Renal cortex interstitium (tissue), 11 donors: ENCODE results near the gene FBLIM1. TPM values are rescaled to one million over a fixed set of nuclear protein-coding genes. Genes with fewer than 3 reads are reported as not detected.

Experiments
- DNase-seq, 11 donors: peaks; one replicate each; pipeline ENCODE4 v3.0.0-alpha.2; 2013; ENCODE audit warnings: low read depth in 9 of 11, low spot score in 4 of 11; ENCODE audit errors: extremely low read depth in 1 of 11
- polyA plus RNA-seq, 3 donors: library from polyadenylated mRNA; unstranded; fragments of 120-200 nt; gene quantifications; one replicate each; pipeline ENCODE4 v1.2.1, GENCODE V29; 2013; ENCODE audit not compliant: insufficient read length in 3 of 3

FBLIM1 gene
- polyA plus RNA-seq, 3 donors: 43.8 to 60.8 (median 56.9) TPM

DNA sequence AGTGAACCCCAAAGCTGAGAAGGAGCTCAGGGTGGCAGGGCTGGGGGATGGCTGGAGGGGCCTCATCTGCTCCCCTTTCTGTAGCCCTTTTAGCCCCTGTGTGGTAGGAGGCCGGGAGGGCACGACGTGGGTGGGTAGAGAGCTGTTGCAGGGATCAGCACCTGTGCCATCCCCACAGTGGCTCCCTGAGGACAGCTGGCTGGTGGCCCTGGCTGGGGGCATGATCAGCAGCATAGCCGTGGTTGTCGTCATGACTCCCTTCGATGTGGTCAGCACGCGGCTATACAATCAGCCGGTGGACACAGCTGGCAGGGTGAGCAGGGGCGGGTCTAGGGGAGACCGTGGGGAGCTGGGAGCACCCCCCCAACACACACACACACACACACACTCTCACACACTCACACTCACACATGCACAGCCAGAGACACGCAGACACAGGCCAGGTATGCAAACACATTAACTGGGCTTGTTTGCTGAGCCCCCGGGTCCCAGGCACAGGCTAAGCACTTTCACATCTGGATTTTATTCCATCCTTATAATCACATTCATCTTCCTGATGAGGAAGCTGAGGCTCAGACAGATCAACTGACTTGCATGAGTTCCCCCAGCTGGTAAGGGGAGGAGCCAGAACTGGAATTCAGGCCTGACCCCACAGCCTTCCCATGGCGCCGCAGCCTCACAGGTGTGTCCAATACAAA lies 20.0 kb upstream of the FBLIM1 start:
- DNase-seq: no peak

DNA sequence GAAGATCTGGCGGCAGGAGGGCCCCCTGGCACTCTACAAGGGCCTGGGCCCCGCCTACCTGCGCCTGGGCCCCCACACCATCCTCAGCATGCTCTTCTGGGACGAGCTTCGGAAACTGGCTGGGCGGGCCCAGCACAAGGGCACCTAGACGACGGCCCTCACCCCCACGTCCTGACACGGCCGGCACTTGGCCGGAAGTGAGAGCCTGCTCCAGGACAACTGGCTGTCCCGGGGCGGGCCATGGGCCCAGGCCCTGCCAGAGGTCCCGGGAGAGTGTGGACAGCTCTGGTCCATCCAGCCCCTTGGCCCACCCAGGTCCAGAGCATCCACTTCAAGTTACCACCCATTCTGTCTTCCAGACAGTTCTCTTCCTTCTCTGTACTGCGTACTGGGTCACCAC lies 19.3 kb upstream of the FBLIM1 start:
- no peak for DNase-seq

- no peak for DNase-seq
Observed at GRCh38 chr1:15739745-15740144, 18.9 kb upstream of the FBLIM1 start.

GRCh38 chr1:15740924-15741850 lies 17.4 kb upstream of the FBLIM1 start:
- DNase-seq: peak in 9 of 11 donors; percentile 49 to 78 (median 65)

DNA sequence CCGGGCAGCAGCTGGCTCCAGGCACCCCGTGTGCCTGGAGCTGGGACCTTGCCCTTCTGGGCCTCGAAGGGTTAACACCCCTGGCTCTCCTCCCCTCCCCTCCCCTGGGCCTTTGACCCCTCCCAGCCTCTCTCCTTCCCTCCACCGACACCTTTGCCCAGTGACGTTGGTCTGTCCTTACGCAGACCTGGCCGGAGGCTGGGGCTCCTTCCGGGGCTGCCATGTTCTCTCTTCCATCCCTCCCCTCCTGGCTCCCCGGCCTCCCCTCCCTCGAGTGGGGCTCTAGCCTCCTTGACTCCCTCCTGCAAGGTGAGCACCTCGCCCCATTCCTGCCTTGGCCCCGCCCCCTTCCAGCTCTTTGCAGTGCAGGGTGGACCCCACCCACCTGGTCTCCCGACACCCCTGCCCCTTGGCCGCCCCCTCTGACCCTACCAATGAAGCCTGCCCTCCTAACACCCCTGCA lies 16.2 kb upstream of the FBLIM1 start, which contains the start of gene TMEM82:
Gene TMEM82, plus strand, starts transcription at position 161 of the 463 bp plus-strand sequence. Its CDS starts 61 bp downstream, at position 222.
- no peak for DNase-seq

DNA sequence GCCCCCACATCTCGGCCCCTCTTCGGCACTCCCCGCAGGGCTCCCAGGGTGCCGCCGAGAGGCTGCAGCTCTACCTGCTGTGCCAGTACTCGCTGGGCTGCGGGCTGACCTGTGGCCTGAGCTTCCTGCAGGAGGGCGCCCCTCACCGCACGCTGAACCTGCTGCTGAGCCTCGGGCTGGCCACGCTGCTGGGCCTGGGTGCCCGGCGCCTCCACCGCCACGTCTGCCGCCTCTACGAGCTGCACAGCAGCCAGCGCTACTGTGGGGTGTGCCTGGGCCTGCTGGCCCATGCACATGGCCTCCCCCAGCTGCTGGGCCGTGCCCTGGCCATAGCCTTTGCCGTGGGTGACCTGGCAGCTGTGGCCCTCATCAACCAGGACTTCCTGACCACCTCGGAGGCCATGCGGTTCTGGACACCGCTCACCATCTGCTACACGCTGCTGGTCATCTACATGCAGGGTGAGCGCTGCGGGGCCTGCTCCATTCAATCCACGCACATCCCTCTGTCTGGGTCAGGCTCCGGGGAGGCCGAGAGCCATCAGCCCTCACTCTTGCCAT lies 14.4 kb upstream of the FBLIM1 start:
- DNase-seq: no peak

GRCh38 chr1:15747378-15747777 lies 11.2 kb upstream of the FBLIM1 start:
- no peak for DNase-seq

DNA sequence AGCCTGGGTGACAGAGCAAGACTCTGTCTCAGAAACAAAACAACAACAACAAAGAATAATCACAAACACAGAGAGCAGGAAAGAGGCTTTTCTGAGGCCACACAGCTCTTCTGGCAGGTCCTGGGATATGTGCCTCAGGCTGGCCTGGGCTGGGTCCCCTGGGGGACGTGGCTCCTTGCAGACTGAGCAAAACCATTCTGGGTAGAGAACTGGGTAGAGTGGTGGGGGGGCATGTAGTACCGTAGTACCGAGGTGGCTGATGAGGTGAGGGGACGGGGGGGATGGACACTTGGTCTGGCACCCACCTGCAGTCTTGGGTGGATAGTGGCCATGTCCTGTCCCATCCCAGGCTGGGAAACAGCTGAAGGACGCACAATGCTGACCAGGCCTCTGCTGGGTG lies 10.3 kb upstream of the FBLIM1 start:
- DNase-seq: no peak

GRCh38 chr1:15748690-15749398 lies 9.8 kb upstream of the FBLIM1 start:
- DNase-seq: no peak

GRCh38 chr1:15749399-15750291 lies 8.9 kb upstream of the FBLIM1 start:
- no peak for DNase-seq

GRCh38 chr1:15750924-15751323 lies 7.7 kb upstream of the FBLIM1 start:
- DNase-seq: no peak

- no peak for DNase-seq
Observed at GRCh38 chr1:15751717-15752116, 6.9 kb upstream of the FBLIM1 start.

DNA sequence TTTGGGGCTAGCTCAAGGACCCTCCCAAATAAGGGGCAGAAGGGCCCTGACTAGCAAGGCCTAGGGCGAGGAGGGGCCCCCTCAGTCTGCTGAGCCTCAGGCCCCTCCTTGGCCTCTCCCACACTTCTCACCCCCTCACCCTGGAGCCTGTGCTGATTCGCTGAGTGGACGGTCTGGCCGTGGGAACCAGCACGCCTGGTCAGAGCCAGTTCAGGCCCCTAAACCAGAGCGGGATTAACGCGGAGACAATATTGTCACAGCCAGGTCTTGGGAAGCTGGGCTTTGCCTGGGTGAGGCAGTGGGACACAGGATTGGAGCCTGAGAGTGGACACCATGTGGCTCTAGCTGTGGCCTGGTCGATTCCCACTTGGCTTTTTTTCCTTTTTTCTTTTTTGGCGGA lies 4.8 kb upstream of the FBLIM1 start:
- DNase-seq: no peak

- DNase-seq: no peak
Observed at GRCh38 chr1:15755021-15755645, 3.5 kb upstream of the FBLIM1 start.

GRCh38 chr1:15755646-15756040 lies 3.0 kb upstream of the FBLIM1 start:
- no peak for DNase-seq

DNA sequence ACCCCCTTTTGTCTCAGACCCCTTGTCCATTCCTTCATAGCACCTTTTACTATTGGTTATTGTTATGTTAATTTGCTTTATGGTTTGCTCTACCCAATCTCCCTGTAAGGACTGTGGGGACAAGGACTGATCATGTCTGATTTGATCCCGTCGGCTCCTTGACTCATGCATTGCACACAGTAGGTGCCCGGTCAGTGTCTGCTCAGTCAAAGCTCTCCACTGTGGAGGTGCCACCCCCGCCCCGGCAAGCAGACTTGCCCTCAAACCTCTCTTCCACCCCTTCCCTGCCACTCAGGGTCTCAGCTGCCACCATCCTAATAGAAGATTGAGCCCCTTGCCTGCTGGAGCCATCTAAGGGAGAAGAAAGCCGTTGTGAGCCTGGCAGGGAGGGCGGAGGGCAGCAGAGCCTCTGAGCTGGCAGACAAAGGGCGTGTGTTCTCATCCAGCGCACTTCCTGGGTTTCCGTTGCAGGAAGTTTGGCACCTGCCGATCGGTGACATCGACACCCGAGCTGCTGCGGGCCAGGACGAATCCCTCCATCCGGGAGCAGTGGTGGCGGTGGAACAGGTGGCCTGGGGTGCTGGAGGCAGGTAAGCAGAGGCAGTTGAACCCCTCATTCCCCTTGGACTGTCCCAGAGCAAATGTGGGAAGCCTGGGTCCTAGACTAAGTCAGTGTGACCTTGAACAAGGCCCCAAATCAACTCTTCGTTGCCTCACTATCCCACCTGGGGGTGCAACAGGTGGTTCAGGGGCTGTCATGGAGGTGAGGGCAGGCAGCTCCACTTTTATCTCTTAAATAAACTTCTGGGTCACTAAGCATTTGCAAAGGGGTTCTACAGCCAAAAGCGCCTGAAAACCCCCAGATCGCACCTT lies 2.2 kb upstream of the FBLIM1 start:
- DNase-seq: no peak

- no peak for DNase-seq
Observed at GRCh38 chr1:15757016-15757543, 1.5 kb upstream of the FBLIM1 start.
